Adipose tissue (tissue), 3 donors: ENCODE results near the gene RPRD1A. TPM values are rescaled to one million over a fixed set of nuclear protein-coding genes. Genes with fewer than 3 reads are reported as not detected.

ENCODE experiments used
- H3K27ac ChIP-seq: one replicate; pipeline ENCODE4 v1.5.1; 2013; ENCODE audit warnings: low read depth, low read length
- WGBS, 3 donors: extraction: QIAGEN DNeasy Blood & Tissue Kit; methylation state at CpG; one replicate each; pipeline ENCODE4 v1.1.7; 2013; 5-methylcytosine and 5-hydroxymethylcytosine counted together
- polyA plus RNA-seq, 3 donors: library from polyadenylated mRNA; stranded (reverse); fragments of 200-250 nt; gene quantifications; one replicate each; pipeline ENCODE4 v1.2.3, GENCODE V29; 2013
- donor health status: healthy with polysubstance abuse.
- donor health status: Bipolar disorder and iron deficiency.
- donor health status: healthy.

The RPRD1A gene
- polyA plus RNA-seq, 3 donors, result 10.9 to 22.7 (median 19.9) TPM

DNA sequence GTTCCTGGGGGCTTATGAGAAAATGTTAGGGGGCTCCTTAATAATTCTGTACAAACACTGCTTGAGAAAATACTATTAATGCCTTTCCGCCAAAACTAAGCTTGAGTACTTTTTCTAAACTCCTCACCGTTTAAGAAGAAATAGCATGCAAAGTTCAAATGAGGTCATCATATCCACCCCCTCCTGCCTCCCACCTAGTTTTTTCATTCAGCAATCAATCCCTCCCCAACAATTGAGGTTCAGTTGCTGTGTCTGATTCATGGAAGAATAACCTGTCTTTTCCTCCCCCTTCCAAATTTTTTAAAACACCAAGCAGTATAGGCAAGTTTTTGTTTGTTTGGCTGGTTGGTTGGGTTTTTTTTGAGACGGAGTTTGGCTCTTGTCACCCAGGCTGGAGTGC is 119.3 kb downstream of the RPRD1A start:
- WGBS, 3 donors, result 65 to 82% (median 73%) methylated on average over 3 of the region's 3 CpGs

DNA sequence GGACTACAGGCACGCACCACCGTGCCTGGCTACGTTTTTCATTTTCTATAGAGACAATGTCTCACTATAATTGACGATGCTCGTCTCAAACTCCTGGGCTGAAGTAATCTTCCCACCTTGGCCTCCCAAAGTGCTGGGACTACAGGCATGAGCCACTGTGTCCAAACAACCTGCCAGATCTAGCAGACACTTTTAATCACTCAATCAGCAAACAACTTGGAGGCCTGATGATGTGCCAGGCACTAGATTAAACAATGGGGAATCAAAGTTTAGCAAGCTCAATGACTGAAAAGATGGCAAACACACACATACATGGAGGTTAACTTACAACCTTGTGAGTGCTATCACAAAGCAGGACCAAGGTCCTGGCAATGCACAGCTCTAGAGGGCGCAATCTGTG is 124.7 kb downstream of the RPRD1A start:
- WGBS, 3 donors, result 85 to 92% (median 89%) methylated on average over 6 of the region's 6 CpGs
- no peak overlapping the region for H3K27ac ChIP-seq

More for the DNA sequence above, 119.3 kb downstream of the RPRD1A start:
- no peak overlapping the region for H3K27ac ChIP-seq

DNA sequence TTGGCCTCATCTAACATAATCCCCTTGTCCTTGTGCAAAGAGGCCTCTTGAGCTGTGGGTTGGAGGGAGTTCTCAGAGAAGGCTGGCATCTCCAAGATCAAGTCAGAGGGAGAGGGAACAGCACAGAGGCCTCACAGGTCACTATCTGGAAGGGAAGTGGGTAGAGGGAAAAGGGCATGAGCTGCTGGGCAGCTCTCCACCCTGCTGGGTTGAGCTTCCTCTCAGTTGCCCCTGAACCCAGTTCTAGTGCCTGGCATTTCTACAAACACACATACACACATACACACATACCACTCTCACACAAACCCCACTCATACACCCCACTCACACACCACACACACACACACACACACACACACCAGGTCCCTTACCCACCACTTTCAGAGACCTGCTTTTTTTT is 125.2 kb downstream of the RPRD1A start:
- no peak overlapping the region for H3K27ac ChIP-seq

DNA sequence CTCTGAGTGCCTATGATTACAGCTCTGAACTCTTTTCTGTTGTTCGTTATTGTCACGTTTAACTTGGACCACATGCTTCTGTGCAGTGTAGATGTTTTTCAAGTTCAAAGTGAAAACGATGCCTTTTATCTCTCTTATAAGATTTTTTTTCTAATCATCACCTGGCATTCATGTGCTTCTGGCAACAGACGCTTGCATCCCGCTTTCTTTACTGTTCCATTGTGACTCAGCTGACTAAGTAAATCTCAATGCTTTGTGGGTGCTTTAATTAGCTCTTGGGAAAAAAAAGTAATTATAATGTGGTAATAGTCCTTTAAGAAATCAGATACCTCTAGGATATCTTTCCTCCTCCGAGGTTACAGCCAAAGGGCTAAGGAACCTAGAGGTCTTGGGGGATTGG is 126.1 kb downstream of the RPRD1A start:
- WGBS, 3 donors, result 60 to 75% (median 69%) methylated on average over 6 of the region's 6 CpGs
- H3K27ac ChIP-seq, result no peak overlapping the region

Other genes starting within 250 kb of the RPRD1A start
- gene SLC39A6, start 61.8 kb upstream of the RPRD1A start, polyA plus RNA-seq, result 10 to 100 TPM; 10.9 to 27.1 (median 17.0) TPM
- 10 to 100 TPM; 31.8 to 40.0 (median 34.4) TPM for gene ELP2, start 62.3 kb upstream of the RPRD1A start, polyA plus RNA-seq
- 1 to 10 TPM; 1.1 to 4.7 (median 2.3) TPM for gene MOCOS, start 119.9 kb upstream of the RPRD1A start, polyA plus RNA-seq
- 1 to 10 TPM in 2 of 3 donors, under 1 TPM in 1; 0.89 to 7.6 (median 2.9) TPM for gene FHOD3, start 230.2 kb upstream of the RPRD1A start, polyA plus RNA-seq